T-helper 17 cell (primary cell): ENCODE measurements around the gene RALGAPB. TPM values are rescaled to one million over a fixed set of nuclear protein-coding genes. Genes with fewer than 3 reads are reported as not detected.

ENCODE experiments used
- ATAC-seq: fragments of 150-1000 bp; cut with Tn5 transposase; 2 replicates; pipeline ENCODE4 v1.10.0; 2021; ENCODE audit warnings: mild to moderate bottlenecking, moderate library complexity
- DNase-seq, 3 donors: peaks; one replicate each; pipeline versions ENCODE4 v3.0.0 to v3.0.0-alpha.2; 2020 to 2021
- H3K9me3 ChIP-seq: one replicate; pipeline ENCODE4 v1.7.0; 2013; ENCODE audit warnings: low read length, mild to moderate bottlenecking; ENCODE audit not compliant: control insufficient read depth, poor library complexity, severe bottlenecking
- H3K27ac Mint-ChIP-seq: one replicate; pipeline ENCODE4 v1.8.0; 2022; ENCODE audit warnings: mild to moderate bottlenecking, moderate library complexity, mixed read lengths
- H3K27me3 Mint-ChIP-seq: one replicate; pipeline ENCODE4 v1.8.0; 2022; ENCODE audit warnings: mixed read lengths
- H3K36me3 Mint-ChIP-seq: one replicate; pipeline ENCODE4 v1.8.0; 2022; ENCODE audit warnings: low read depth, mixed read lengths
- H3K4me1 Mint-ChIP-seq: one replicate; pipeline ENCODE4 v1.8.0; 2022; ENCODE audit warnings: mild to moderate bottlenecking, mixed read lengths
- H3K4me3 Mint-ChIP-seq: one replicate; pipeline ENCODE4 v1.8.0; 2022; ENCODE audit warnings: mild to moderate bottlenecking, moderate library complexity, mixed read lengths
- total RNA-seq, 4 donors: library from RNA in 2 of 4; stranded (reverse) in 2 of 4; gene quantifications; one replicate each; pipeline ENCODE4 v1.2.3 and lab custom pipeline; 2022 to 2026

The RALGAPB gene
- total RNA-seq, 2 donors from 2014 or later, result 42.1 to 45.2 TPM

- H3K9me3 ChIP-seq, result no peaks in the 10 kb centered on the region
- peaks cover 3% of the 10 kb centered on the region for H3K36me3 Mint-ChIP-seq
- H3K27me3 Mint-ChIP-seq, result peaks cover 55% of the 10 kb centered on the region
- H3K27ac Mint-ChIP-seq, result no peak overlapping the region
- ATAC-seq, result no peak
- DNase-seq, result no peak
- H3K4me3 Mint-ChIP-seq, result no peak overlapping the region
- H3K4me1 Mint-ChIP-seq, result no peaks in the 10 kb centered on the region
Measured at GRCh38 chr20:38608188-38608587, 135.5 kb downstream of the RALGAPB start.

GRCh38 chr20:38609815-38610214 lies 137.2 kb downstream of the RALGAPB start:
- no peak overlapping the region for H3K4me3 Mint-ChIP-seq
- peaks cover 3% of the 10 kb centered on the region for H3K36me3 Mint-ChIP-seq
- DNase-seq (no peak), ATAC-seq (no peak)
- H3K9me3 ChIP-seq, result no peaks in the 10 kb centered on the region
- no peak overlapping the region for H3K27ac Mint-ChIP-seq
- H3K4me1 Mint-ChIP-seq, result no peaks in the 10 kb centered on the region
- peaks cover 54% of the 10 kb centered on the region for H3K27me3 Mint-ChIP-seq

- H3K4me3 Mint-ChIP-seq, result no peak overlapping the region
Measured at GRCh38 chr20:38610521-38610920, 137.9 kb downstream of the RALGAPB start.

GRCh38 chr20:38612751-38613515 lies 140.3 kb downstream of the RALGAPB start:
- no peaks in the 10 kb centered on the region for H3K9me3 ChIP-seq
- DNase-seq, result no peak
- Mint-ChIP-seq H3K4me1 (peaks cover 2% of the 10 kb centered on the region), H3K4me3 (no peak overlapping the region), H3K27ac (no peak overlapping the region), H3K27me3 (peaks cover 52% of the 10 kb centered on the region), H3K36me3 (peaks cover 3% of the 10 kb centered on the region)
- ATAC-seq, result no peak

More at GRCh38 chr20:38610521-38610920, 137.9 kb downstream of the RALGAPB start:
- no peak overlapping the region for H3K27ac Mint-ChIP-seq
- DNase-seq (no peak), ATAC-seq (no peak)
- H3K27me3 Mint-ChIP-seq, result peaks cover 55% of the 10 kb centered on the region
- H3K36me3 Mint-ChIP-seq, result peaks cover 3% of the 10 kb centered on the region
- H3K9me3 ChIP-seq, result no peaks in the 10 kb centered on the region
- H3K4me1 Mint-ChIP-seq, result no peaks in the 10 kb centered on the region

DNA sequence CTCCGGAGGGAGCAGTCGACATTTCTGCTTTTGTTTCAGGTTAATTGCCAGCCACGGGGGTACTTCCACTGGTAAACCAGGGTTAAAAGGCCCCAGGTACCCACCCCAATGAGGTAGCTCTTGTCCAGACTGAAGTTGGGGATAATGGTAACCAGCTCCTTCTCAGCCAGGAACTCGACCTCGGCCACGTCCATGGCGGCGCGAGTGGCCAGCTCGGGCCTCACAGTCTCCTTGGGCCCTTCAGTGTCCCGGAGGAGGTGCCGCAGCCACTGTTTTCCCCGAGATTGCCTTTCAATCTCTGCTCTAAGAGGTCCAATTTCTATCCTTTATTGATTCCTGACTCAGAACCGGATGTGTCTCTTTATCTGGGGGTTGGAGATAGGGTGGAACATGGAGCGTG lies 142.6 kb downstream of the RALGAPB start:
- Mint-ChIP-seq H3K27ac (no peak overlapping the region), H3K27me3 (peaks cover 67% of the 10 kb centered on the region), H3K4me3 (no peak overlapping the region), H3K4me1 (peaks cover 2% of the 10 kb centered on the region), H3K36me3 (peaks cover 3% of the 10 kb centered on the region)
- no peaks in the 10 kb centered on the region for H3K9me3 ChIP-seq
- ATAC-seq (no peak), DNase-seq (no peak)

DNA sequence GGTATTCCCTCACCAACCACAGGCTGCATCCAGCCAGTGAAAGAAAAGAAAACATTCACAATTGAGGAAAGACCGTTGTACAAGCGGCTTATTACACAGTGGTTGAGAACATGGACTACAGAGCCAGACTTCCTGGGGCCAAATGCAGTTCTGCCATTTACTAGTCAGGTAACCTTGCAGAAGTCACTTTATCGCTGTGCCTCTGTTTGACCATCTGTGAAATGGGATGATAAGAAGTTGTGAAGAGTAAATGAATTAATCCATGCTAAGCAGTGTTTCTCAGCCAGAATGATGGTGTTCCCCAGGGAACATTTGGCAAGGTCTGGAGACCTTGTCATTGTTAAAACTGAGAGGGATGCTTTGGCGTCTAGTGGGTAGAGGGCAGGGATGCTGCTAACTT lies 143.8 kb downstream of the RALGAPB start:
- ATAC-seq (no peak), DNase-seq (no peak)
- H3K4me3 Mint-ChIP-seq, result no peak overlapping the region
- H3K27me3 Mint-ChIP-seq, result peaks cover 79% of the 10 kb centered on the region
- no peak overlapping the region for H3K27ac Mint-ChIP-seq
- H3K4me1 Mint-ChIP-seq, result peaks cover 2% of the 10 kb centered on the region
- no peaks in the 10 kb centered on the region for H3K9me3 ChIP-seq
- H3K36me3 Mint-ChIP-seq, result peaks cover 3% of the 10 kb centered on the region

DNA sequence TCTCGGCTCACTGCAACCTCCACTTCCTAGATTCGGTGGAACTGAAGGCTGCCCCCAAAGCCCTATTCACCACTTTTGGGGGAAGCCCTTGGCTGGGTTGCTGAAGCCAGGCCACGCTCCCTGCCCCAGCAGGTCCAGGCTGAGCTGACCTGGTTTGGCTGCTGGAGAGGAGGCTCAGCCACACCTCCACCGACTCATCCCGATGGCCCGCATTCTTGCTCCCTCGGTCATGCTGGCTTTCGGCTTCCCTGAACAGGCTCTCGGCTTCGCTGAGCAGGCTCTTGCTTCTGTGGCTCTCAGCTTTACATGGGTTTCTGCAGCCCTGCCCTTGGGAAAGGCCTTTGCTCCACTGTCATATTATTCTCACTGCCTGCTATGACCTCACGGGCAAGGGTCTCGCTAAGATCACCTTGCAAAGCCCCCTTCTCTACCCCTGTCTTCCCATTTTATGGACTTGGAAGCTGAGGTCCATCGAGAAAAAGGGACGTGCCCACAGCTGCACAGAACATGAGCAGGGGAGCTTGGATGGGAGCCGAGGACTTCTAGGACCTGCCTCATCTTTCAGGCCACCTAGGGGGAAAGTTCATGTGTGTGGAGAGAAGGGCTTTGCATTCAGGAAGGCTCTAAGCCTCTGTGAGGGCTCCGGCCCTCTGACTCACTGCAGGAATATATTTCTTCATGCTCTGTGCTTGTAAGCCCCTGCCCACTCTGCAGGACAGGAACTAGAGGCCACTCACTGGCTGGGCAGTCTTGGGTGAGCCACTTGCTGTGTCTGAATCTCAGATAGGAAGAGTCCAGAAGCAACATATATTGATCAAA lies 144.6 kb downstream of the RALGAPB start:
- no peak overlapping the region for H3K4me3 Mint-ChIP-seq
- no peak overlapping the region for H3K27ac Mint-ChIP-seq
- peaks cover 3% of the 10 kb centered on the region for H3K36me3 Mint-ChIP-seq
- H3K9me3 ChIP-seq, result no peaks in the 10 kb centered on the region
- H3K4me1 Mint-ChIP-seq, result peaks cover 2% of the 10 kb centered on the region
- peaks cover 84% of the 10 kb centered on the region for H3K27me3 Mint-ChIP-seq
- ATAC-seq (no peak), DNase-seq (no peak)

GRCh38 chr20:38617830-38618196 lies 145.2 kb downstream of the RALGAPB start:
- Mint-ChIP-seq H3K27me3 (peaks cover 84% of the 10 kb centered on the region), H3K4me1 (peaks cover 2% of the 10 kb centered on the region), H3K4me3 (no peak overlapping the region), H3K36me3 (peaks cover 3% of the 10 kb centered on the region), H3K27ac (no peak overlapping the region)
- no peaks in the 10 kb centered on the region for H3K9me3 ChIP-seq
- DNase-seq, result no peak
- no peak for ATAC-seq

DNA sequence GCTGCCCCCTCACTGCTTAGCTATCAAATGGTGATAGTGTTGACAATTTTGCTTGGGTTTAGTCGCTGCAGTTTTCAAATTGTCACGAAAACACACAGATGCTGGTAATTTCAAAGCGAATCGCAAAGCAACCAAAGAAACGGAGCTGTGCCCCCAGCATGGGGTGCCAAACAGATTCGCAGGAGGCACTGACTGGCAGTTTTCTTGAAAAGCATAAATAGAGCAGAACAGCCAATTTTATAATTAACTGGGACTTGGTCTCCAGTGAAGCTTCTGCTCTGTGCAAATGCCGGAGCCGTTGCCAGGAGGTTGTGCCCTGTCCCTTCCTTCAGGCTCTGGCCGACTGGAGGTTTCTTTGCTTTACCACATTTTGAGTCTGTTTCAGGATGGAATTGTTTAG lies 147.8 kb downstream of the RALGAPB start:
- ATAC-seq (no peak), DNase-seq (no peak)
- H3K4me1 Mint-ChIP-seq, result peaks cover 2% of the 10 kb centered on the region

DNA sequence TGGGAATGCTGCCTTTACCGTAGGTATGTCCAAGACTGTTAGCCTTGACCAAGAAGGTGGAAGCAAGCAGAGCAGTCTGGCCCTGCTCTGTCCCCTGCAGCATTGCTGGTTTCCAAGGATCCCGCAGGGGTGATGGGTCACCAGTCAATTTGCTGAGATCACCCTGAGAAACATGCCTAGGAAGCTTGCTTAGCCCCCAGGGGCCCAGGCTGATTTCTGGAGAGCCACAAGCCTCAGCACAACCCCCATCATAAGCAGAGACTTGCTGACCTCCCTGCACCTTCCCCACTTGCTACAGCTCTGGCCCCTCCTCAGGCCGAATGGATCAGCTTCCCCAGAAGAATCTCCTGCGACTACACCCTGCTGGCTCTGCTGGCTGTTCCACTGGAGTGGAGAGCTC lies 150.4 kb downstream of the RALGAPB start:
- no peak overlapping the region for H3K4me3 Mint-ChIP-seq
- ATAC-seq (no peak), DNase-seq (no peak)
- H3K4me1 Mint-ChIP-seq, result no peaks in the 10 kb centered on the region
- H3K27ac Mint-ChIP-seq, result no peak overlapping the region
- peaks cover 42% of the 10 kb centered on the region for H3K27me3 Mint-ChIP-seq
- no peaks in the 10 kb centered on the region for H3K9me3 ChIP-seq
- peaks cover 3% of the 10 kb centered on the region for H3K36me3 Mint-ChIP-seq

More for the DNA sequence above, 147.8 kb downstream of the RALGAPB start:
- no peaks in the 10 kb centered on the region for H3K9me3 ChIP-seq
- peaks cover 62% of the 10 kb centered on the region for H3K27me3 Mint-ChIP-seq
- H3K27ac Mint-ChIP-seq, result no peak overlapping the region
- H3K4me3 Mint-ChIP-seq, result no peak overlapping the region
- H3K36me3 Mint-ChIP-seq, result peaks cover 3% of the 10 kb centered on the region

- H3K4me1 Mint-ChIP-seq, result no peaks in the 10 kb centered on the region
- DNase-seq (no peak), ATAC-seq (no peak)
- H3K4me3 Mint-ChIP-seq, result no peak overlapping the region
- H3K9me3 ChIP-seq, result no peaks in the 10 kb centered on the region
- H3K36me3 Mint-ChIP-seq, result peaks cover 2% of the 10 kb centered on the region
- H3K27me3 Mint-ChIP-seq, result peaks cover 32% of the 10 kb centered on the region
- H3K27ac Mint-ChIP-seq, result no peak overlapping the region
Measured at GRCh38 chr20:38624084-38624483, 151.4 kb downstream of the RALGAPB start.

DNA sequence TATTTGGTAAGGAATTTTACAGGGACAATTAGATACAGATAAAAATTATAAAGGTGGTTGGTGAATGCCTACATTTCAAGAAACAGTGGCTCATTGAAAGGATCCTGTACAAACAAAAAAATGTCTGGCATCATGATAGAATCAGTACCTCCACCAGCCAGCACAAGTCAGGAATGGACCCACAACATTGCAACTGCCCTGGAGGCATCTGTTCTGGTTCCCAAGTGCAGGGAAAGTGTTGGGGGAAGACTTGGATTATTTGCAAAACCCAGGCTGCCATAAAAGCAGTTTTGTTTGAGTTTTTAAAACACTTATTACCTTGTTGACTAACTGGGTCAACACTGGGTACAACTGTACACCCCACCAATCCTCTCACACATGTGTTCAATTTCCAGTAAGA lies 153.3 kb downstream of the RALGAPB start:
- Mint-ChIP-seq H3K36me3 (no peaks in the 10 kb centered on the region), H3K27me3 (peaks cover 21% of the 10 kb centered on the region), H3K4me1 (no peaks in the 10 kb centered on the region), H3K4me3 (no peak overlapping the region), H3K27ac (no peak overlapping the region)
- no peak for DNase-seq
- H3K9me3 ChIP-seq, result no peaks in the 10 kb centered on the region
- ATAC-seq, result no peak

DNA sequence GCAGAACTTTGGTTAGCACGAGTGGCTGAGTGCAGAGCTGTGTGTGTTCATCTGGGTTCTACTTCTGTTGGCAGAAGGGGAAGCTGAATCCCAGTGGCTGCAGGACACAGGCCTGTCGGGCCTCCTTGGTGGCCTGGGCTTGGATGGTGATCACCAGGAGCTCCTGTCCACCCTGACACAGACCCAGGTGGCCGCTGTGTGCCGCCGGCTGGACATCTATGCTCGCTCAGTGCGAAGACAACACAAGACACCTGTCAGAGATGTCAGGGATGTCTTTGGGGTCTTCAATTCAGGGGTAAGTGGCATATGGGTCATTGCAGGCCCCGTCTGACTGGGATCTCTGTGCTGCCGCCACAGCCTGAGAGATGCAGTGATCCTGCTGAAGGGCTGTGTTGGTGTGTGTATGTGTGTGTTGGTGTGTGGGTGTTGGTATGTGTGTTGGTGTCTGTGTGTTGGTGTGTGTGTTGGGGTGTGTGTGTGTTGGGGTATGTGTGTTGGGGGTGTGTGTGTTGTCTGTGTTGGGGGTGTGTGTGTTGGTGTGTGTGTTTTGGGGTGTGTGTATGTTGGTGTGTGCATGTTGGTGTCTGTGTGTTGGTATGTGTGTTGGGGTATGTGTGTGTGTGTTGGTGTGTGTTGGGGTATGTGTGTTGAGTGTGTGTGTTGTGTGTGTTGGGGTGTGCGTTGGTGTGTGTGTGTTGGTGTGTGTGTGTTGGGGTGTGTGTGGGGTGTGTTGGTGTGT lies 154.4 kb downstream of the RALGAPB start:
- DNase-seq, result no peak
- peaks cover 15% of the 10 kb centered on the region for H3K27me3 Mint-ChIP-seq
- no peaks in the 10 kb centered on the region for H3K9me3 ChIP-seq
- ATAC-seq, result no peak
- H3K27ac Mint-ChIP-seq, result no peak overlapping the region
- no peak overlapping the region for H3K4me3 Mint-ChIP-seq
- H3K36me3 Mint-ChIP-seq, result no peaks in the 10 kb centered on the region
- H3K4me1 Mint-ChIP-seq, result no peaks in the 10 kb centered on the region
